Measurements from ENCODE around the gene CD4.
A peak's percentile ranks its signal among the peaks of the same experiment; 100 is the strongest.

Gene CD4

DNA sequence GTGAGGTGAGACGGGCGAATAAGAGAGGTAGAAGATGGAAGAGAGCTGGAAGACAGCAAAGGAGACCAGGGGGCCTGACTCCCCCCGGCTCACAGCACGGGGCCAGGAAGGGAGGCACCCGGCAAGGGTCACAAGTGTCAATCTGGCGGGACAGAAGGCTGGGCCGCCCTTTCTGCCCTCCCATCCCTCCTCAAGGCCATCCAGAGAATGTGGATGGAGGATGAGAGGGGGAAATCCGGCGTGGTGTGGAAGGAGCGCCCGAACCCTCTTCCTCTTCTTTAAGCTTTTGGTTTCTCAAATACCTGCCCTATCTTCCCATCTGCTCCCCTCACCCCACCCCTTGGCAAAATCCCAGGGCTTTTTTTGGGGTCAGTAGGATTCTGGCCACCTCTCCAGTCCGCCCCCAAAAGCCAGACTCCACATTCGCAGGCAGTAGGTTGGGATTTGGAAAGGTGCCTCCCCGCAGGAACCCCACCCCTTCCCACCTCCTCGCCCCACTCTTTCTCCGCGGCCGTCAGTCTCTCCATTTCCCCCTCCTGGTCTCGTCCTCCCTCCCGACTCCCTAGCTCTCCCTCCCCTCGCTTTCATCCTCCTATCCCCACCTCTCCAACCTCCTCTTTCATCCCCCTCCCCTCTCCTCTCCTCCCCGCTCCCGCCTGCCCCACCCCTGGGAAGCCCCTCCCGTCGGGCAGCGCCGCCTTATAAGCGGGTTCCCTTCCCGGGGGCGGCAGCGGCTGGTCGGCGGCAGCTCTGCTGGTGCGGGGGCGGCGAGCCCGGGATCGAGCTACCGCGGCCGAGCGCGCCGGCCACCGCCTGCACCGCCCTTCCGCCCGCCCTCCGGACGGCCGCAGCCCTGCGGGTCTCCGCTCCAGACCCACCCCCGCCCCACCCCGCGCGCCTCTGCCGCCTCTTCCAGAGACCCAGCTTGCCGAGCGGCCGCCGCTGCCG is 23.4 kb upstream of the CD4 start, which contains the start of gene PTMS:
Gene PTMS, plus strand, starts transcription at position 730 of the 948 bp plus-strand sequence. CDS start 343 bp downstream, outside the sequence.
- DNase-seq = no peak

- DNase-seq = peak in 1 of 4 experiments; percentile 41
Observed at GRCh38 chr12:6766651-6767349, 22.5 kb upstream of the CD4 start.

- no peak for DNase-seq
Observed at GRCh38 chr12:6767353-6768319, 21.7 kb upstream of the CD4 start.

DNA sequence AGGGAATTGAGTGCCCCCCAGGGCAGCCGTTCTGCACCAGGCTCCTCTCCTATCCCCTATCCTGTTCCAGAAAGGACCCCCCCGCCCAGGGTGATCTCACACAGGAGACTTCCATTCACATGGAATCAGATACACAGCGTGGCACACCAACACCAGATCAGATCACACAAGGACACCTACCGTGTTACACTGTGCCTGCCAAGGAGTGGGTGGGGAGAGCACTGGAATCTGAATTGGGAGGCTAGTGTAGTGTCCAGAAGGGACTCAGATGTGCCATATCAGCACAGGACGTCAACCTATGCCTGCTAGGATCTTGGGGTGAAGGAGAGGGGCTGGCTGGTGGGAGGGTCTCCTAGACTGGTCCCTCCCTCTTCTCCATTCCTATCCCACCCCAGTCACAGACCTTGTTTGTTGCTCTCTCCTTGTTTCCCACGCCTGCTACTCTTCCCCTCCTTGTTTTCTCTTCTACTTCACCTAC is 20.9 kb upstream of the CD4 start:
- DNase-seq = no peak

DNA sequence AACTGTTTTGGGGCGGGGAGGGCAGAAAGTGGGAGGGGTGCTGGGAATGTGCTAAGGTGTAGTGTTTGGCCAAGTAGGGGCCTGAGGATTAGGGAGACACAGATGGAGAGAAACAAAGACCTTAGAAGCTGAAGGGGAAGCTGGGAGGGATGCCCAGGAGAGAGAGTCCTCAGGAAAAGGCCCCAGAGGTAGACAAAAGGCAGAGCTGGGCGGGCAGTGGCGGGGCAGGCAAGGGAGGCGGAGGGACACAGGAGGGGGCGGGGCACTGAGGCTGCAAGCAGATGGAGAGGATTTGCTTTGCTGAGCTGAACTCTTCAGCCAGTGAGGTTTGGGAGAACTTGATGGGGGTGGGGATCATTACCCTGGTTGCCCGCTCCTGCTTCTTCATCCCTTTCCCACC is 20.3 kb upstream of the CD4 start:
- DNase-seq = no peak

- no peak for DNase-seq
Observed at GRCh38 chr12:6769666-6770065, 19.7 kb upstream of the CD4 start.

DNA sequence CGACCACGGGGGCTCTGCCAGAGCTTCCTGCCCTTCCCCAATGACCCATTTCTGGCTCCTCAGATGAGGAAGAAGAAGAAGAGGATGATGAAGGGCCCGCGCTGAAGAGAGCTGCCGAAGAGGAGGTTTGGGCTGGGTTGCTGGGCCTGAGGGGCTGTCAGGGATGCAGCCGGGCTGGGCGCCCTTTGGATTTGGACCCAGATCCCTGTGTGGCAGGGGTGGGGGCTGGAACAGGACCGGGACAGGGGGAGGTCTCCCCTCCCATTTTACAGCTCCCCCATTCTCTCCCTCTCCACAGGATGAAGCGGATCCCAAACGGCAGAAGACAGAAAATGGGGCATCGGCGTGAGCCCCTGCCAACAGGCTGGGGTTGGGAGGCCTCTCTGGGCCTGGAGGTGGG is 19.2 kb upstream of the CD4 start:
- DNase-seq = no peak

DNA sequence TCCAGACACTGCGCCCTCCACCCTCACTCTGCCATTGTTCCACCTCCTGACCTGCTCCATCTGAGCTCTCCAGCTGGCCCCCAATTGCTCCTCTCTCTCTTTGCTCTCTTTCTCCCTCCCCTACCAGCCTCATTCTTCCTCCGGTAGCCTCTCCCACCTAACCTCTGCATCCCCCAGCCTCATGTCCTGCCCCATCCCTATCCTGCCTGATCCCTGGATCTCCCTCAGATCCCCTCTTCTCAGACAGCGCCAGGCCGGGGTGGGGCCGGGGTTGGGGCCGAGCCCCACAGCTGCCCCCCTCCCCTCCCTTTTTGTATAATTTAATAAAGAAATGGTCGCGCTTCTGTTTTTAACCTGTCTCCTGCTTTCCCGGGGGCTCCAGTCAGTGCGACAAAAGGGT is 18.7 kb upstream of the CD4 start:
- no peak for DNase-seq

DNA sequence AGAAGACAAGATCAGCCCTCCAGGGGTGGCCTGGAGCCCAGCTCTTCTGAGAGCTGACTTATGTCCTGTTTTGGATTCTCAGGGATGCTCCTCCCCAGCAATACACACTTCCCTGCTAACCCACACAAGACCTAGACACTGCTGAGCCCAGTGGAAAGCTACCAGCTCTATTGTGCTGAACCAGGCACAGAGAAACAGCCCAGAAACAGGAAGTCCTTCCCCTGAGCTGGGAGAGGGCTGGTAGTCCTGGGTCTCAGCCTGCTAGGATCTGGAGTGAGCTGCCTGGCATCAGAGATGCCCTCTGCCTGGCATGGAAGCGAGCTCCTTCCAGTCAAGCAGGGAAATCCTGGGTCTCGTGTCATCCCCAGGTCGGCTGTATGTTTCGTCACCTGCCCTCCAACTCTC is 18.2 kb upstream of the CD4 start:
- DNase-seq = no peak

DNA sequence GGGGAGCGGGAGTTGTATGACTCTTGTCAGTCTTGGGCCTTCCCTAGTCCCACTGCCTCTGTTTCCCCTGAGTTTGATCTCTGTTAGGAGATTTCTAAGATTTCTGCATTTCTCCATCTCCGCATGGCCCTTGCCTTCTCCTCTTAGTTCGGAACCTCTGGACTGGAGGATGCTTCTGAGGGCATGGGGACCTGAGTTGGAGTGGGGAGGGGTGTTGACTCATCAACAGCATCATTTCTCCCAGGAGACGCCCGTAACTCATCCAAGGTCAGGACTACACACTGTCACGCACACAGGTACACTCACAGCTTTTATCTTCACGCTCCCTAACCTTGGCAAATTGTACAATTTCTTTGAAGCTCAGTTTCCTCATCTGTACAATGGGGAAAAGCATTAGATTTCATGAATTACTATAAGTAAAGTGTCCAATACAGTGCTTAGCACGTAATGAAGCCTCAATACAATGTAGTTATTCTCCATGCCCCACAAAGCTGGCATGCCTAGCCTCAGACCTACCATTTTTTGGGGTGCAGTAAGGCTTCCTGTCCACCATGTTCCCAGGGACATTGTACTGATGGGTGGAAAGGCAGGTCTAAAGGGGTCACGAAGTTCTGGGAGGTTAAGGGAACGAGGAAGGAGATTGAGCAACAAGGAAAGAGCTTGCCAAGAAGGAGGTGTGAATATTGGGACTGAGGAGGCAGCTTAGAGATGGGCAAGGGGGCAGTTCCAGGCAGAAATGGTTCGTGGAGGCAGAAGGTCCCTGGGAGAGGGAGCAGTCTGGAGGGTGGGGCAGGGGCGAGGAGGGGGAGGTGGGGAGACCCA is 17.6 kb upstream of the CD4 start:
- DNase-seq = no peak

DNA sequence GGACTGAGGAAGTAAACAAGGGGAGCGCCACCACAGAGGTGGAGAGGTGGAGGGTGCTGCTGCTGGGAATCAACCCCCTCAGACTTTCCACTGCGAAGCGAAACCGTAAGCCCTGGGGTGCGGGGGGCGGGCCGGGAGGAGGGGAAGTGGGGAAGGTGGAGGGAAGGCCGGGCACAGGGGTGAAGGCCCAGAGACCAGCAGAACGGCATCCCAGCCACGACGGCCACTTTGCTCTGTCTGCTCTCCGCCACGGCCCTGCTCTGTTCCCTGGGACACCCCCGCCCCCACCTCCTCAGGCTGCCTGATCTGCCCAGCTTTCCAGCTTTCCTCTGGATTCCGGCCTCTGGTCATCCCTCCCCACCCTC is 17.0 kb upstream of the CD4 start, which contains the start of gene LAG3:
Gene LAG3, plus strand, starts transcription at position 190 of the 365 bp plus-strand sequence. CDS start 333 bp downstream, outside the sequence.
- DNase-seq = no peak

- no peak for DNase-seq
Observed at GRCh38 chr12:6772726-6773589, 16.4 kb upstream of the CD4 start.

DNA sequence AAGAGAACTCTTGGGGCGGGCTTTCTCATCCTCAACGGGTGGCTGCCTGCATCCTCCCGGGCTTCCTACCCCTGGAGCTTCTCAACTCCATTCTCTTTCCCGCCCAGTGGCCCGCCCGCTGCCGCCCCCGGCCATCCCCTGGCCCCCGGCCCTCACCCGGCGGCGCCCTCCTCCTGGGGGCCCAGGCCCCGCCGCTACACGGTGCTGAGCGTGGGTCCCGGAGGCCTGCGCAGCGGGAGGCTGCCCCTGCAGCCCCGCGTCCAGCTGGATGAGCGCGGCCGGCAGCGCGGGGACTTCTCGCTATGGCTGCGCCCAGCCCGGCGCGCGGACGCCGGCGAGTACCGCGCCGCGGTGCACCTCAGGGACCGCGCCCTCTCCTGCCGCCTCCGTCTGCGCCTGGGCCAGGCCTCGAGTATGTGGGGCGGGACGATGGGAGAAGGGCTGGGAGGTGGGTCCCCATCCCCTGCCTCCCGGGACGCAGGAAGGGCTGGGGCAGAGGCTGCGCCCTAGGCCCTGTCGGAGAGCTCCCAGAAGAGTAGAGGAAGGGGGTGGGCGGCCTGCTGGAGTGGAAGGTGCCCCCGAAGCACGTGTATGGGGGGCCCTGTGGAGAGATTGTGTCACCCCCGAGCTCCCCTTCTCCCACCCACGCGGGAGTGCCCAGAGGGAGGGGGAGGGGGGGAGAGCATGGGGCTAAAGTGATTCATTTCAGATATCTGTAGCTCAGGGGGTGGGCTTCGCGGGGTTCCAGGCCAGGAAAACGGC is 15.6 kb upstream of the CD4 start:
- DNase-seq = no peak

GRCh38 chr12:6774499-6775062 is 14.7 kb upstream of the CD4 start:
- no peak for DNase-seq

DNA sequence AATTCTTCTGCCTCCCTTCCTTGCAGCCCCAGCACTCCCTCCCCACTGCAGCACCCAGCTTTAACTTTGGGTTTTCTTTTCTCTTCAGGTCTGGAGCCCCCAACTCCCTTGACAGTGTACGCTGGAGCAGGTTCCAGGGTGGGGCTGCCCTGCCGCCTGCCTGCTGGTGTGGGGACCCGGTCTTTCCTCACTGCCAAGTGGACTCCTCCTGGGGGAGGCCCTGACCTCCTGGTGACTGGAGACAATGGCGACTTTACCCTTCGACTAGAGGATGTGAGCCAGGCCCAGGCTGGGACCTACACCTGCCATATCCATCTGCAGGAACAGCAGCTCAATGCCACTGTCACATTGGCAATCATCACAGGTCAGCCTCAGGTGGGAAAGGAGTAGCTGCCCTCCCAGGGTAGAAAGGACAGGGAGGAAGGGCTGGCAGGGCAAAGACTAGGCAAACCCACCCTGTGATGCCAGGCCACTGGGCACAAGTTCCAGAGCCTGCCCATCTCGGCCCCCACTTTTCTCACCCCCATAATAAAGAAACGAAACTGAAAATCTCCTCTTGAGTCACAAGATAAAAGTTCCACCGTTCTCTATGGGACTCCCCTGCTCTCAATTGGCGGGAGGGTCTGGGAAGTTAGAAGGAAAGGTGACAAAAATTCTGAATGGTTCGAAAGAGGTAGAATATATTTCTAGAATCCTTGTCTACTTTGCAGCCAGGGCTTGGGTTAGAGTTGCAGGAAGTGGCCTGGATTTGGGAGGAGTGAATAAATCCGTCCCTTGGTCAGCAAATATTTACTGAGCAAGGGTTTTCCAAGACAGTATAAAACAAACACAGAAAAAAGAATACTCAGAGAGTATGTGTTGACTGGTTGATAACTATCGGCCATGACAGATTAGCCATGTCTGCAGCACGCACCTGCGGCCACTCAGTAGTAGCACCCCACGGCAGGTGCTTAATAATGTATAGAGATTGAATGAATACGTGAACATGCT is 13.8 kb upstream of the CD4 start:
- no peak for DNase-seq

- no peak for DNase-seq
Observed at GRCh38 chr12:6777386-6777785, 11.9 kb upstream of the CD4 start.

- DNase-seq = no peak
Observed at GRCh38 chr12:6778217-6778573, 11.1 kb upstream of the CD4 start.

Data from activated naive CD4-positive, alpha-beta T cell (primary cell).